GM23248 (cell line): ENCODE data around the gene TXN2.

Experiments
- EZH2 ChIP-seq: fragments of 200-600 bp; sonication (generic); IDR thresholded peaks from 2 replicates; pipeline ENCODE4 v1.6.1; 2018; ENCODE audit warnings: antibody characterized with exemption, mild to moderate bottlenecking; ENCODE audit not compliant: insufficient read depth, poor library complexity, severe bottlenecking
- EZH2phosphoT487 ChIP-seq: fragments of 200-600 bp; sonication (generic); IDR thresholded peaks from 2 replicates; pipeline ENCODE4 v1.6.1; 2018; ENCODE audit warnings: antibody characterized with exemption, moderate library complexity, mild to moderate bottlenecking, low read depth; ENCODE audit not compliant: insufficient read depth

DNA sequence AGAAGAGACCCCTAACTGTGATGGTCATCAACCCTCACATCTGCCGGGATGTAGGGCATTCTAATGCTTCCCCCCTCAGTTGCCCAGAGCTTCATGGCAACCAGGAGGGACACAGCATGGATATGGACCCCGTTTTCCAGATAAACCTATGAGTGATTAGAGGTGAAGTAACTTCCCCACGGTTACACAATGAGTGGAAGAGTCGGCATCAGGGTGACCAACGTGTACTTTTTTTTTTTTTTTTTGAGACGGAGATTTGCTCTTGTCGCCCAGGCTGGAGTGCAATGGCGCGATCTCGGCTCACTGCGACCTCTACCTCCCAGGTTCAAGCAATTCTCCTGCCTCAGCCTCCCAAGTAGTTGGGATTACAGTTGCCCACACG lies 25.0 kb downstream of the TXN2 start:
- TF ChIP-seq EZH2, result no peak
- TF ChIP-seq EZH2phosphoT487, result no peak
